IPS-NIHi7 (cell line): ENCODE results near the gene RAB11FIP4.
"Not testable (repeated sequence)": the region's sequence is repeated elsewhere in the genome, so short reads cannot be mapped to it uniquely, and the experiment has no call there.

Source experiments
- DNase-seq: peaks from one replicate; pipeline ENCODE4 v3.0.0; 2012; ENCODE audit warnings: mixed read lengths; ENCODE audit errors: extremely low spot score

The RAB11FIP4 gene, protein sequence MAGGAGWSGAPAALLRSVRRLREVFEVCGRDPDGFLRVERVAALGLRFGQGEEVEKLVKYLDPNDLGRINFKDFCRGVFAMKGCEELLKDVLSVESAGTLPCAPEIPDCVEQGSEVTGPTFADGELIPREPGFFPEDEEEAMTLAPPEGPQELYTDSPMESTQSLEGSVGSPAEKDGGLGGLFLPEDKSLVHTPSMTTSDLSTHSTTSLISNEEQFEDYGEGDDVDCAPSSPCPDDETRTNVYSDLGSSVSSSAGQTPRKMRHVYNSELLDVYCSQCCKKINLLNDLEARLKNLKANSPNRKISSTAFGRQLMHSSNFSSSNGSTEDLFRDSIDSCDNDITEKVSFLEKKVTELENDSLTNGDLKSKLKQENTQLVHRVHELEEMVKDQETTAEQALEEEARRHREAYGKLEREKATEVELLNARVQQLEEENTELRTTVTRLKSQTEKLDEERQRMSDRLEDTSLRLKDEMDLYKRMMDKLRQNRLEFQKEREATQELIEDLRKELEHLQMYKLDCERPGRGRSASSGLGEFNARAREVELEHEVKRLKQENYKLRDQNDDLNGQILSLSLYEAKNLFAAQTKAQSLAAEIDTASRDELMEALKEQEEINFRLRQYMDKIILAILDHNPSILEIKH

DNA sequence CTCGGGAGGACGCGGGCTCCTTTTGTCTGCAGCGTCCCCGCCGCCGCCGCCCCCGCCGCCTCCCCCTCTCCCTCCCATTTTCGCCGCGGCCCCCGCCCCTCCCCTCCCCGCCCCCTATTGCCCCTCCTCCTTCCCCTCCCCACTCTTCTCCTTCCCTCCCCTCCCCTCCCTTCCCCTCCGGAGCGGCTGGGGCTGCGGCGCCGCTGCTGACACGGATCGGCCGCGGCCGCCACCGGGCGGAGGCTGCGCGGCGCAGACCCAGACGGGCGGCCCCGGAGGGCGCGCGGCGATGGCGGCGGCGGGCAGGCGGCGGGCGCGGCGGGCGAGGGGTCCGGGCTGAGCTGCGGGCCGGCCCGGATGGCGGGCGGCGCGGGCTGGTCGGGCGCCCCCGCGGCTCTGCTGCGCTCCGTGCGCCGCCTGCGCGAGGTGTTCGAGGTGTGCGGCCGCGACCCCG, at the start of gene RAB11FIP4:
Gene RAB11FIP4, plus strand, starts transcription at position 180 of the 454 bp plus-strand sequence. Its CDS starts 178 bp downstream, at position 358.
- DNase-seq, result peak; percentile 63

DNA sequence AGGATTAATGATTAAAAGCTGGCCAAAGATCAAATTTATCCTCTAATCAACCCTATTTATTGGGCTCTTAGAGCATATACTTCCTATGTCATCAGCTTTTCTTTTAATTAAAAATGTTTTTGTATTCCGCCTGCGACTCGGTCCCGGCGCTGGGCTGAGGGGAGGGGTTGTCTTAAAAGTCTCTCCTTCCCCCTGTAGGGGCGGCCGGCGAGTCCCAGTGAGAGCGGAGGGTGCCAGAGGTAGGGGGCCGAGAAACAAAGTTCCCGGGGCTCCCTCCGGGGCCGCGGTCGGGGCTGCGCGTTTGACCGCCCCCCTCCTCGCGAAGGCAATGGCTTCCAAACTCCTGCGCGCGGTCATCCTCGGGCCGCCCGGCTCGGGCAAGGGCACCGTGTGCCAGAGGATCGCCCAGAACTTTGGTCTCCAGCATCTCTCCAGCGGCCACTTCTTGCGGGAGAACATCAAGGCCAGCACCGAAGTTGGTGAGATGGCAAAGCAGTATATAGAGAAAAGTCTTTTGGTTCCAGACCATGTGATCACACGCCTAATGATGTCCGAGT, 46.2 kb upstream of the RAB11FIP4 start:
- not testable (repeated sequence) for DNase-seq

DNA sequence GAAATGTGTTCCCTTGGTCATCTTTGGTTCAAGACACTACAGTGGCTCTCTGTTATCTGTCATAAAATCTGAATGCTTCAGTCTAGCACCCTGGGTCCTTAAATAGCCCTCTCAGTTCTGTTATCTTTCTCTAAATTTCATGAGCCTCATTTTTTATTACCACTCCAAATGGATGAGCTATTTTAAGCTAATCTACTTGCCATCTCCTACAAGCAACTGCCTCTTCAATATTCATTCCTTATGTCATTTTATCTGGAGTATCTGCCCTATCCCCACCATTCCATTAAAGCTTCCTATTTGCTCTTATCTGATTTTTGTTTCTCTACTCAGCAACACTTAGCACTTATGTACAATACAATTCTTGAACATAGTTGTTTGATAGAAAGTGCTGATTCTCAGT, 42.0 kb upstream of the RAB11FIP4 start:
- no peak for DNase-seq

DNA sequence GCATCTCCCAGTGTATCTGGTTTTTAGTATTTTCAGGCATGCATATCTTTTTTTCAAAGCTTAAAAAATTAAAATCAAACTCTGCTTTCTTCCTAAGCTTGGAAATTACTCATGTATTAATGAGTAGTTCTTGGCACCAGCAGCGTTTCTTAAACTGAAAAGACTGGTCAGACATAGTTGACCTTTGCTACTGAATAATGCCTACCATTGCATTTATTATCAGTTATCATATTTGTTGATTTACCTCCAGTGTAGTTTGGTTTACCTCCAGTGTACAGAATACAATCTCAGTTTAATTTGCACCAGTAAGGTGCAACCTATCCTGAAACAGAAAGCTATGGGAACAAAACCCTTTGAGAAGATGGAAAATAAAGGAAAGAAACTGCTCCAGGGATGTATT, 35.5 kb upstream of the RAB11FIP4 start:
- DNase-seq, result no peak

DNA sequence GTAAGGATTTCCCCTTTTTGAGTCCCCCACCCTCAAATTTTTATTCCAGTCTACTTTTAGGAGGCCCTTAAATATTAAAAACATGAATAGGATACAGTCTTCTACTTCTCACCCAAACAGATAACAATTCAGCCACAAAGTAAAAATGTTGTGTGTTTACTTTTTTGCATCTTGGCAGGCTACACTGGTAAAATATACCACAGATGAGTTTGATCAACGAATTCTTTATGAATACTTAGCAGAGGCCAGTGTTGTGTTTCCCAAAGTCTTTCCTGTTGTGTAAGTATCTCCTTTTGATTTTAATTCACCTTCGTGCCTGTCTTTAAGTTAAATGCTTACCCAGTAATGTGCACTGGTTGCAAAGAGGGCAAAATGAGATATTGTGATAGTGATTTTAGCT, 34.4 kb upstream of the RAB11FIP4 start:
- DNase-seq, result no peak

DNA sequence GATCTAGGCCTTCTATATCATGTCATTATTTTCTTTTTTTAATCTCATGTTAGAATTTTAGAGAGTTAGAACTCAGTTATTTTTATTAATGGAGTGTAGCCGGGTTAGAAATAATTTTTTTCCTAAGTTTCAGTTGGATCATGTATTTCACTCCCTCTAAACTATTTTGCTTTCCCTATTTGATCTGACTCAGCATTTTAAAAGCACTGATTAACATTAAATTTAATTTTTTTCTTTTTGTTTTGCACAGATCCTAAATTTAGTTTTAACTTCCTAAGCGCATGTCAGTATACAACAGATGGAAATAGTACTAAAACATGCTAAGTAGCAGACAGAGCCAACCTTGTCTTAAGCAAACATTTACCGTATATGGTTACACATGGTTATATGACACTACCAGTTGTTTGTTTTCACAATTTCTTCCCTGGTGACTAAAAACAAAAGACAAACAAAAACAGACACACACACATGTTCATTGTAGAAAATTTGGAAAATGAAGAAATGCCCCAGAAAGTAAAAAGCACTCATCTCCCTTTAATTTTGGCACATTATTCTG, 33.6 kb upstream of the RAB11FIP4 start:
- DNase-seq, result no peak

DNA sequence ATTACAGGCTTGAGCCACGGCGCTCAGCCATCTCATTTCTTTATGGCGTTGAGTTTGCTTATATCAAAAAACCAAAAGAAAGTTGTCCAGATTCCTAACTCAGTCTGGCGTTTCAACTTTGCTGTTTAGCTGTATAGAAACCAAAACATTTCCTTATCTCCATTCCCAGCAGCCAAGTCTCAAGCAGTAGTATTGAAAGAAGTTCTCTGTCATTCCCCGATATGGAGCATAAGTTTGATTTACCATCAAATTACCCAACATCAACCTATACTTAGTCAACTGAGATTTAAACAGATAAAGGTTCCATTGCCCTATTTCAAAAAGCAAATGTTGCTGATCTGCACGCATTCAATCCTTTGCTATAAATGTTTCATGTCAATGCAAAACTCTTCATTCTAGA, 27.5 kb upstream of the RAB11FIP4 start:
- DNase-seq, result no peak

DNA sequence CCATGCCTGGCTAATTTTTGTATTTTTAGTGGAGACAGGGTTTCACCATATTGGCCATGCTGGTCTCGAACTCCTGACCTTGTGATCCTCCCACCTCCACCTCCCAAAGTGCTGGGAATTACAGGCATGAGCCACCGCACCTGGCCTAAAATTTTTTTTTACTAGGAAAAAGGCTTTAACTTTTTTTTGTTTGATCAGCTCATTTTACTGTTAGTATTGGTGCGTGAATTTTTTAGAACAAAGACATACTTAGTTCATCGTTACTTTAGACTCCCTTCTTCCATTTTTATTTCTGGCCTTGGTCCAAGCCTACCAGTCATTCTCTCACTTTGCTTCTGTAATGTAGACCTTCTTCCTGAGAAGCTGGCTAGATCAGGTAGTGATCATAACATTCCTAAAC, 25.4 kb upstream of the RAB11FIP4 start:
- no peak for DNase-seq

DNA sequence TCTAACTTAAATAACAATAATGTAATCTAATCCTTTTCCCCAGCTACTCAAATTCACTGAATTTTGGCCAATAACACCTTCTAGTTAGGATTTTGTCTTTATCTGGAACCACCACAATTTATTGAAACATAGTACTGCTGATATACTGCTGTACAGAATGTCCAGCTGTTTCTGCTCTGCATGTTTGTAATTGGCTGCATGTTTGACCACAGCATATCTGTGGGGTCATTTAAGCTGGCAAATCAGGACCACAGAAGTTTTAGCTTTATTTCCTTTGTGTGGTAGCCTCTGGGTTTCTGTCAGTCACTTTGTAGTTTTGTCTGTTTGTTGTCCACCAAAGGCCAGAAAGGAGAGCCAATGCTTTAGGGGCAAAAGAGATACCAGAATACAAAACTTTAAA, 22.2 kb upstream of the RAB11FIP4 start:
- no peak for DNase-seq

DNA sequence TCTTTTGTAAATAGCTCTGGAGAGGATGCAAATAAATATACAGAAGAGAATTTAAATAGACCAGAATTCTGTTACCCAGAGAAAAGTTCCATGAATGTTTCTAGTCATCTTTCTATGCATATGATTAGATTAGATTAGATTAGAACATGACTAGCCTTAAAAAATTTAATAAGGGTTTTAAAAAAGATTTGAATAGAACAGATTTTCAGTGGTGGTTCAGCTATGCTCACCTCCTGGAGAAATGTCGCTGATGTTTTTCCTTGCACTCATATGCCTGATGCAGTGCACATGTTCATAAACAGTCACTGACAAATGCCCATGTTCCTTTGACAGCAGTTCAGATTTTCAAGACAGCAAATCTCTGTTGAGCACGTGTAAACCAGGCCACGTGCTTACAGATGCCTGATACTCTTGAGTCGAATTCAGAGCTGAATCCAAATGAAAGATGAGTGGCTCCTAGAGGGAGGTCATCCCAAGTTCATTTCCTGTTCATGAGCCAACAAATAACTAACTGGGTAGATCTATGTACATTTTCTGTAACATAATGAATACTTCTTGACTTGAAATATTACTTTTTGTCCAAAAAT, 19.9 kb upstream of the RAB11FIP4 start:
- no peak for DNase-seq

DNA sequence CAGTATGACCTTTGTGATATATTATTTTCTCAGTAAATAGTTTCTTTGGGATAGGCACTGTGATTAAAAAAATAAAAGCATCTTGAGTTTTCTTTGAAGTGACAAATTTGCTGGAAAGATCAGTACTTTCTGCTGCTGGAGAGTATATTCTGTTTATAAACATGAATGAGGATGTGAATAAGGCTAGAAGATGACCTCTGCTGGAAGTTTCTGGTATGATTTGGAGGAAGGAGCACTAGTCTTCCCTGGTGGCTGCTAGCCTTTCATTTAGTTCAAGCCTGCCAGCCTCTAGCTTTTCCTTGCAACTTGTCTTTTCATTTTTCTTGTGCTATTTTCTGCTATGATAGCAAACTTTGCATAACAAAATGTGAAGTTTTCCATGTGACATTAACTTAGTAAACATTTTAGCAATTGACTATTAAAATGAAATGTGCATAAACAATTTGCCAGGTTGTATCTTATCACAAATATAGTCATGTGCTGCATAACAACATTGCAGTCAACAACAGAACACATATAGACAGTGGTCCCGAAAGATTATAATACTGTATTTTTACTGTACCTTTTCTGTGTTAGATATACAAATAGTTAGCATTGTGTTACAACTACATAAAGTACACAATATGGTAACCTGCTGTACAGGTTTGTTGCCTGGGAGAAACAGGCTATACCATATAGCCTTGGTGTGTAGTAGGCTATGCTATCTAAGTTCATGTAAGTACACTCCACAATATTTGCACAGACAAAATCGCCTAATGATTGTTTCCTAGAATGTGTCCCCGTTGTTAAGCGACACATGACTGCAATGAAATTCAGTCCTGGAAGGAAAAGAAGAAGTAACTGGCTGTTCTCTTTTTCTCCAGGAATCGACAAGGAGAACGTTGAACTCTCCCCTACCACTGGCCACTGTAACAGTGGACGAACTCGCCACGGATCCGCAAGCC, 18.1 kb upstream of the RAB11FIP4 start:
- DNase-seq, result peak; percentile 31

DNA sequence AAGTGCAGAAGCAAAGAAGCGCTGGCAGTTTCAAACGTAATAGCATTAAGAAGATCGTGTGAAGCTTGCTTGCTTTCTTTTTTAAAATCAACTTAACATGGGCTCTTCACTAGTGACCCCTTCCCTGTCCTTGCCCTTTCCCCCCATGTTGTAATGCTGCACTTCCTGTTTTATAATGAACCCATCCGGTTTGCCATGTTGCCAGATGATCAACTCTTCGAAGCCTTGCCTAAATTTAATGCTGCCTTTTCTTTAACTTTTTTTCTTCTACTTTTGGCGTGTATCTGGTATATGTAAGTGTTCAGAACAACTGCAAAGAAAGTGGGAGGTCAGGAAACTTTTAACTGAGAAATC, 17.4 kb upstream of the RAB11FIP4 start:
- no peak for DNase-seq

DNA sequence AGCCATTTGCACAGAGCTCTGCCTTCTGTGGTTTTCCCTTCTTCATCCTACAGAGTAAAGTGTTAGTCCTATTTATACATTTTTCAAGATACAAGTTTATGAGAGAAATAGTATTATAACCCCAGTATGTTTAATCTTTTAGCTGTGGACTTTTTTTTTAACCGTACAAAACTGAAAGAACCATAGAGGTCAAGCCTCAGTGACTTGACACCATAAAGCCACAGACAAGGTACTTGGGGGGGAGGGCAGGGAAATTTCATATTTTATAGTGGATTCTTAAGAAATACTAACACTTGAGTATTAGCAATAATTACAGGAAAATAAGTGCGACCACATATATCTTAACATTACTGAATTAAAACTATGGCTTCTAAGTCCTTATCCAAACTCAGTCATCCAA, 17.0 kb upstream of the RAB11FIP4 start:
- no peak for DNase-seq

DNA sequence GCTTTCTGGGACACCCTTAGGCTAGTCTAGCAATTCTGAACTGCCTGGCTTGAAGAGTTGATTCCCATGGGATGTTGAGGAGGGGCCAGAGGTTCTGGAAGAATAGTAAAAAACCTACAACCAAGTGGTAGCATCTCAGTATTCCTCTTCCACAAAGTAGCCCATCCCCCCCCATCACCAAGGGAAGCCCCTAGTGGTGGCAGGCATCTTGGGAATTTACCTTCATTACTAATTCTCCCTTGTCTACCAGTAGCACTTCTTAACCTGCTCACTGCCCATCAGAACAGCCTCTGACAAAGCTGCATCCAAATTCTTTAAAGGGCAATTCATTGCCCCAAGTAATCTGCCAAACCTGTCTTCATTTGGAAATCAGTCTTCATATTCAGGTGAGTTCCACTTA, 12.8 kb upstream of the RAB11FIP4 start:
- peak; percentile 51 for DNase-seq

DNA sequence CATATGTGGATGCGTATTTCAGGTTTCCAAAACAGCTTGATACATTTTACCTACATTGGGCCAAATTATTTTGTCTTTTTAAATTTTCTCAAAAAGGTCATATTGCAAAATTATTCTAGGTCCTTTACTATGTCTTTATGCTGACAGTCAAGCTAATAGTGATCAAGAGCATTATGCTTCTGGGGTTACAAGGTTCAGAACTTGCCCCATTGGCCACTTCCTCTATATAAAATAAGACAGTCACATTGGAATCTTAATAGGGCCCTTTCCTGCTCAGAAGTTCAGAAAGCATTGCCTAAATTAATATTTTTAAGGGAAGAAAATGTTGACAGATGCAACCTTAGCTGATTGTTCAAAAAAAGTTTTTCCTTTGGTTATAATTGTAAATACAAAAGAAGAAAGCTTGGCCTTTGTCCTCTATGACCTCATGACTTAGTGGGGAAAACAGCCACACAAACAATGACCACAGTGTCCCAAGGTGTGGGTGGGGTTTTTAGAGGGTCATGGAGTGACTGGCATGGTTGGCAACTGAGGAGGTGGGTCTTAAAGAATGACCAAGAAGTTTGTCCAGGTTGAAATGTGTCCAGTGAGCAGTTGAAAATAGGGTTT, 11.8 kb upstream of the RAB11FIP4 start:
- no peak for DNase-seq

DNA sequence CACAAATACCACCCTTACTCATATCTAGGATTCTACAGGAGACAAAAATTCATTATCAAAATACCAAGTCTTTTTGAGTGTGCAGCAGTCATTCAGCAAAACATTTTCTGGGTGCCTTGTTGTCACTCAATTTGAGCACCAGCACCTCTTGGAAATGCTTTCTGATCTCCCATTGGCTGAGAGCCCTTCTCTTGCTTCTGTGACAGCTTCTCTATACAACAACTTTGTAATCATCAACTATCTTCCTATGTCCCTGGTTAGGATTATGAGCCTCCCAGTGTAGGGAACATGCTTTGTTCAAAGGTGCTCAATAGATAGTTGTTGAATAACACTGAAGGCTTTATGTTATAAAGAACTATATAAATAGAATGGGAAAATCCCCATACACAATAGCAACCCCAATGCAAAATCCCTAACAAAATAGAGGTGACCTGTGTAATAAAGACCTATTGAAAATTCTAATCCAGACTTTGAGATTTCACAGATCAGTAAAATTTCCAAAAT, 10.3 kb upstream of the RAB11FIP4 start:
- no peak for DNase-seq

DNA sequence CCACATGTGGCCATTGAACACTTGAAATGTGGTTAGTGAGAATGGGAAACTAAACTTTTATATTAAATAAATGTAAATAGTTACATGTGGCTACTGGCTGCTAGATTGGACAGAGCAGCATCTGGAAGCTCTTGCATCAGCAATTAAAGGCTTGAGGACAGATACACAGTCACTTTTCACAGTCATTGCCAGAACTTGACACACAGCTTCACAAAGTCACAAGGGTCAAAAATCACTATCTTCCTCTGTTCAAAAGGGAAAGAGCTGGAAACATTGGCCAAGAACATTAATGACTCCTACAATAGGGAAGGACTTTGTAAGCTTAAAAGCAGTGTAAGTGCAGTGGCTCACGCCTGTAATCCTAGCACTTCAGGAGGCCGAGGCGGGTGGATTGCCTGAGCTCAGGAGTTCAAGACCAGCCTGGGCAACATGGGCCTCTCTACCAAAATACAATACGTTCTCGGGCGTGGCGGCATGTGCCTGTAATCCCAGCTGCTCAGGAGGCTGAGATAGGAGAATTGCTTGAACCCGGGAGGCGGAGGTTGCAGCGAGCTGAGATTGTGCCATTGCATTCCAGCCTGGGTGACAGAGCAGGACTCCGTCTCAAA, 8.7 kb upstream of the RAB11FIP4 start:
- DNase-seq, result not testable (repeated sequence)

DNA sequence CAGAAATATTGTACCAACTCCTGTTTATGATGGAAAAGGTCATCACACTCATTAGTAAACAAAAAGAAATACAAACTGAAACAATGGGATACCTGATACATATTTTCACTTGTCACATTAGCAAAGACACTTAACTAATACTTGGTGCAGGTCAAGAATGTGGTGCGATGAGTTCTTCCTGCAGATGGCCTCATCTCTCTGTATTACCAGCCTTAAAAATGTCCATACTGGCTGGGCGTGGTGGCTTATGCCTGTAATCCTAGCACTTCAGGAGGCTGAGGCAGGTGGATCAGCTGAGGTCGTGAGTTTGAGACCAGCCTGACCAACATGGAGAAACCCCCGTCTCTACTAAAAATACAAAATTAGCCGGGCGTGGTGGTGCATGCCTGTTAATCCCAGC, 8.0 kb upstream of the RAB11FIP4 start:
- DNase-seq, result not testable (repeated sequence)

DNA sequence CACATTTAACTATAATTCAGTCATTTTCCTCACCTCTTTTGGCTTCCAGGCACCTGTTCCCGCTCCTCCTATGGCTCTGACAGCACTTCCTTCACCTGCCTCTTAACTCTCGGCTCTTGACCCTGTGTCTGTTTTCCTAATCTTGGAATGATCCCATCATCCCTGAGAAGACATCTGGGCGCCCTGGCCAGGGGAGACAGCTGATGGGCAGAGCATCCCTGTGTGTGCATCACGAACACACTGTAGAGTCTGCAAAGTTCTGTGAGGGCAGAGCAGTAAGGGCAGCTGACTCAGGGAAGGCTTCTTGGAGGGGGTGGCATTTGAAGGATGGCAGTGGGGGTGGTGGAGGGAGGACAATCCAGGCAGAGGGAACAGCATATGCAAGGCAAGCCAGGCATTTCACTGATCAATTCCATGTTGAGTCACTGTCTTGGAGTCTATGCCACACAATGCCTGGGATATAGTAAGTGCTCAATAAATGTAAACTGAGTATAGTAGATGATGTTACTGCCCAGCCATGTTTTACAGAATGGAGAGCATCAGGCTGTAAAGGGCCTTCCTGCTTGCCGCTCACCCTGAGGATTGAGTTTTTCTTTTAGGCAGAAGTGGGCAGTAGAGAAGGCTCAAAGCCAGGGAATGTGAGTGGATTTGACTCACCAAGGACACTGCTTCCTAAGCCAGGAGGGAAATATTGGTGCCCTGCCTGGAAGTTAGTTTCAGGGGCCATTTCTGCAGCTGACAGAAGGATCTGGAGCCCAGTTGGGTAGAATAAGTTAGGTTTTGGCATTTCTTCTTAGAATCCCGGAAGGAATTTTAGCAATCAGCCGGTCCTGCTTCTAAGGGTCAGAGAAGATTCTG, 5.8 kb upstream of the RAB11FIP4 start:
- DNase-seq, result no peak
